GM18498 (cell line): Measurements from ENCODE around the gene PDX1.

Source experiments
- ATAC-seq: cut with Tn5 transposase; IDR thresholded peaks from one replicate; pipeline ENCODE4 v1.9.1; 2021; ENCODE audit warnings: mild to moderate bottlenecking, moderate library complexity; ENCODE audit not compliant: unreplicated experiment

The PDX1 gene

GRCh38 chr13:27919934-27920676, at the start of gene PDX1:
TSS of gene PDX1 (plus strand) at chr13:27920000. CDS start at chr13:27920139, 139 bp downstream.
- ATAC-seq = no peak

- no peak for ATAC-seq
Measured at GRCh38 chr13:27878274-27878673, 41.5 kb upstream of the PDX1 start.

GRCh38 chr13:27889471-27889870, 30.3 kb upstream of the PDX1 start:
- no peak for ATAC-seq

GRCh38 chr13:27896726-27897125, 23.1 kb upstream of the PDX1 start:
- no peak for ATAC-seq

GRCh38 chr13:27904719-27905118, 15.1 kb upstream of the PDX1 start:
- no peak for ATAC-seq

GRCh38 chr13:27905650-27906049, 14.2 kb upstream of the PDX1 start:
- no peak for ATAC-seq

- no peak for ATAC-seq
Measured at GRCh38 chr13:27907121-27907787, 12.5 kb upstream of the PDX1 start.

GRCh38 chr13:27909378-27909777, 10.4 kb upstream of the PDX1 start:
- no peak for ATAC-seq

GRCh38 chr13:27911521-27911920, 8.3 kb upstream of the PDX1 start:
- no peak for ATAC-seq

- ATAC-seq = no peak
Measured at GRCh38 chr13:27913160-27913559, 6.6 kb upstream of the PDX1 start.

- ATAC-seq = no peak
Measured at GRCh38 chr13:27915301-27916207, 4.2 kb upstream of the PDX1 start.

- no peak for ATAC-seq
Measured at GRCh38 chr13:27917121-27917947, 2.5 kb upstream of the PDX1 start.

- no peak for ATAC-seq
Measured at GRCh38 chr13:27918041-27918917, 1.5 kb upstream of the PDX1 start.

- ATAC-seq = no peak
Measured at GRCh38 chr13:27918918-27919658, 712 bp upstream of the PDX1 start.

GRCh38 chr13:27919659-27919933, 204 bp upstream of the PDX1 start:
- ATAC-seq = peak; percentile 50

GRCh38 chr13:27920677-27921420, 1.0 kb downstream of the PDX1 start:
- peak; percentile 13 for ATAC-seq

- ATAC-seq = peak; percentile 47
Measured at GRCh38 chr13:27921421-27921960, 1.7 kb downstream of the PDX1 start.
